ENCODE measurements around the gene PARN.
"Not testable (repeated sequence)": the region's sequence is repeated elsewhere in the genome, so short reads cannot be mapped to it uniquely, and the experiment has no call there.

The PARN gene

GRCh38 chr16:14409563-14409962, 220.5 kb downstream of the PARN start:
- no peaks in the 10 kb centered on the region for H3K9me3 ChIP-seq (ENCODE audit: control insufficient read depth, low read length)
- 96% methylated on average over 4 of the region's 5 CpGs; no CpG with 5 or more reads in 1 of the 2 experiments for WGBS, 2 experiments (ENCODE audit: insufficient coverage in 2 of 2)

DNA sequence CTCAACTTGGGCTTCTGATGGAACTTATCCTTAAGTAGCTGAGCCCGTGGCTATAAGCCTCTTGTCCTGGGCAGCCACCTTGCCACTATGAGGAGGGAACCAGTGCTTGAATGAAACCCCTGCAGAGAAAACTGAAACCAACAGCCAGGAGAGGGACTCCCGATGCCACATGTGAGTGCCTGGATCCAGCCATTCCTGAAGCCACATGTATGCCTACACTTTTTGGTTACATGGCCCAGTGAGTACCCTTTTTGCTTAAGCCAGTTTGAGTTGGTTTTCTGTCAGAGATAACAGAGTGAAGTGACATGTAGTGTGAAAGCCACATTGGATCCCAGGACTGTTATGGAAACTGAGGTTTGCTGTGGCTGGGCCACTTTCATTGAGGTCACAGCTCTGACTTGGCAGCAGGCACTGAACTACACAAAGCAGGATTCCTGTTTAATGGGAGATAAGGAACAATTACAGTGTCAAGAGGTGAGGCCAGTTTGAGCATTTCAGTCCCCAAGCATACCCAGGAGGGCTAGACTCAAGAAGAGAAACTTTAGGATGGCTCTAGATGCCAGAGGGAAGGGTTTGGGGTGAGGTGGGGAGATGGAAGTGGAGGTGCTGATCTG, 222.2 kb downstream of the PARN start:
- 74 to 84% methylated on average over 2 of the region's 2 CpGs for WGBS, 2 experiments (ENCODE audit: insufficient coverage in 2 of 2)
- Histone ChIP-seq H3K27ac (ENCODE audit: low read depth, low read length, severe bottlenecking) (no peak overlapping the region), H3K9me3 (ENCODE audit: control insufficient read depth, low read length) (no peaks in the 10 kb centered on the region), H3K36me3 (ENCODE audit: control insufficient read depth, insufficient read depth, low read length) (no peaks in the 10 kb centered on the region), H3K4me1 (ENCODE audit: control insufficient read depth, insufficient read depth, low read length, poor library complexity, severe bottlenecking) (no peaks in the 10 kb centered on the region), H3K4me3 (ENCODE audit: extremely low read depth, insufficient read depth, low read length, poor library complexity, severe bottlenecking) (no peak overlapping the region)

More at GRCh38 chr16:14409563-14409962, 220.5 kb downstream of the PARN start:
- H3K4me1 ChIP-seq (ENCODE audit: control insufficient read depth, insufficient read depth, low read length, poor library complexity, severe bottlenecking) = no peaks in the 10 kb centered on the region
- H3K27ac ChIP-seq (ENCODE audit: low read depth, low read length, severe bottlenecking) = no peak overlapping the region
- H3K36me3 ChIP-seq (ENCODE audit: control insufficient read depth, insufficient read depth, low read length) = no peaks in the 10 kb centered on the region
- no peak overlapping the region for H3K4me3 ChIP-seq (ENCODE audit: extremely low read depth, insufficient read depth, low read length, poor library complexity, severe bottlenecking)

- WGBS, 2 experiments (ENCODE audit: insufficient coverage in 2 of 2) = 87 to 88% methylated on average over 24 to 35 of the region's 43 CpGs
- no peak overlapping the region for H3K27ac ChIP-seq (ENCODE audit: low read depth, low read length, severe bottlenecking)
- H3K4me3 ChIP-seq (ENCODE audit: extremely low read depth, insufficient read depth, low read length, poor library complexity, severe bottlenecking) = no peak overlapping the region
- no peaks in the 10 kb centered on the region for H3K9me3 ChIP-seq (ENCODE audit: control insufficient read depth, low read length)
- no peaks in the 10 kb centered on the region for H3K36me3 ChIP-seq (ENCODE audit: control insufficient read depth, insufficient read depth, low read length)
- H3K4me1 ChIP-seq (ENCODE audit: control insufficient read depth, insufficient read depth, low read length, poor library complexity, severe bottlenecking) = peaks cover 5% of the 10 kb centered on the region
These were observed 224.2 kb downstream of the PARN start for GRCh38 chr16:14405611-14406537.

DNA sequence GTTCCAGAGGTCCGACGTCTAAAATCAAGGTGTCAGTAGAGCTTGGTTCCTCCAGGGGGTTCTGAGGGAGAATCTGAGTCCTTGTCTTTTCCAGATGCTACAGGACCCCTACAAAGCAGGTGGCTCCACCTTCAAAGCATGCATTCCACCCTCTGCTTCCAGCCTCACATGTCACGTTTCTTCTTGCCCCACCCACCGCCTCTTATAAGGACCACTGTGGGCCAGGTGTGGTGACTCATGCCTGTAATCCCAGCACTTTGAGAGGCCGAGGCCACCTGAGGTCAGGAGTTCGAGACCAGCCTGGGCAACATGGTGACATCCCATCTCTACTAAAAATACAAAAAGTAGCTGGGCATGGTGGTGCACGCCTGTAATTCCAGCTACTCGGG, 227.1 kb downstream of the PARN start:
- 84 to 100% methylated on average over 3 to 5 of the region's 8 CpGs for WGBS, 2 experiments (ENCODE audit: insufficient coverage in 2 of 2)
- not testable (repeated sequence) for H3K4me3 ChIP-seq (ENCODE audit: extremely low read depth, insufficient read depth, low read length, poor library complexity, severe bottlenecking); H3K27ac ChIP-seq (ENCODE audit: low read depth, low read length, severe bottlenecking); H3K36me3 ChIP-seq (ENCODE audit: control insufficient read depth, insufficient read depth, low read length); H3K9me3 ChIP-seq (ENCODE audit: control insufficient read depth, low read length)
- H3K4me1 ChIP-seq (ENCODE audit: control insufficient read depth, insufficient read depth, low read length, poor library complexity, severe bottlenecking) = peaks cover 25% of the 10 kb centered on the region

DNA sequence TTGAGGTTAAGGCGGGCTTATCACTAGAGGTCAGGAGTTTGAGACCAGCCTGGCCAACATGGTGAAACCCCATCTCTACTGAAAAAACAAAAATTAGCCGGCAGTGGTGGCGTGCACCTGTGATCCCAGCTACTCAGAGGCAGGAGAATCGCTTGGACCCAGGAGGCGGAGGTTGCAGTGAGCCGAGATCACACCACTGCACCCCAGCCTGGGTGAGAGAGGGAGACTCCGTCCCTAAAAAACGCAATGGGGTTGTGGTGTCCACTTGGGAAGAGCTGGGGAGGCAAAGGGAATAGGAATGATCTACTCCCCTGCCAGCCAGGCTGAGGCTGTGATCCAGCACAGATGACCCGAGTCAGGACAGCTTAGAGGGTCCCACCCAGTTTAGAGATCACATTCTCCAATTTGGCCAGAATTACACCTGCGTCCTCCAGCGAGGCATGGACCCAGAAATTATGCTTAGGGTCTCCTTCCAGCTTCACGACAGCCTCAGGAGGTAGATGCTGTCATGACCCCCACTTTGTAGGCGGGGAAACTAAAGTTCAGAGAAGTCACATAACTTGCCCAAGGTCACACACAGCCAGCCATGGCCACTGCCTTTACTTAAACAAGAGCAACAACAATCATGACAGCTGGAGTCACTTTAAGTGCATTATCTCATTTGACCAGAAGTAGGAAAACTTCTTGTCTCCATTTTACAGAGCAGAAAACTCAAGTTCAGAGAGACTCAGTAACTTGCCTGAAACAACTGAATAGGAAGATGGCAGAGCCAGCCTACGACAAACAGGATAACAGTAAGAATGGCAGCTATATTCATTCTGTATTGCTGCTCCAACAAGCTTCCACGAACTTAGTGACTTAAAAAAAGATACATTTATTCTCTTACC, 227.7 kb downstream of the PARN start:
- H3K36me3 ChIP-seq (ENCODE audit: control insufficient read depth, insufficient read depth, low read length); H3K9me3 ChIP-seq (ENCODE audit: control insufficient read depth, low read length); H3K4me3 ChIP-seq (ENCODE audit: extremely low read depth, insufficient read depth, low read length, poor library complexity, severe bottlenecking); H3K27ac ChIP-seq (ENCODE audit: low read depth, low read length, severe bottlenecking): not testable (repeated sequence)
- H3K4me1 ChIP-seq (ENCODE audit: control insufficient read depth, insufficient read depth, low read length, poor library complexity, severe bottlenecking) = peaks cover 25% of the 10 kb centered on the region
- WGBS, 2 experiments (ENCODE audit: insufficient coverage in 2 of 2) = 95 to 98% methylated on average over 11 to 13 of the region's 15 CpGs

GRCh38 chr16:14401711-14402061, 228.4 kb downstream of the PARN start:
- not testable (repeated sequence) for H3K4me3 ChIP-seq (ENCODE audit: extremely low read depth, insufficient read depth, low read length, poor library complexity, severe bottlenecking); H3K36me3 ChIP-seq (ENCODE audit: control insufficient read depth, insufficient read depth, low read length); H3K9me3 ChIP-seq (ENCODE audit: control insufficient read depth, low read length); H3K27ac ChIP-seq (ENCODE audit: low read depth, low read length, severe bottlenecking)
- peaks cover 25% of the 10 kb centered on the region for H3K4me1 ChIP-seq (ENCODE audit: control insufficient read depth, insufficient read depth, low read length, poor library complexity, severe bottlenecking)
- 83 to 88% methylated on average over 2 to 4 of the region's 8 CpGs for WGBS, 2 experiments (ENCODE audit: insufficient coverage in 2 of 2)

- H3K27ac ChIP-seq (ENCODE audit: low read depth, low read length, severe bottlenecking); H3K36me3 ChIP-seq (ENCODE audit: control insufficient read depth, insufficient read depth, low read length); H3K9me3 ChIP-seq (ENCODE audit: control insufficient read depth, low read length); H3K4me3 ChIP-seq (ENCODE audit: extremely low read depth, insufficient read depth, low read length, poor library complexity, severe bottlenecking): not testable (repeated sequence)
- peaks cover 25% of the 10 kb centered on the region for H3K4me1 ChIP-seq (ENCODE audit: control insufficient read depth, insufficient read depth, low read length, poor library complexity, severe bottlenecking)
- WGBS, 2 experiments (ENCODE audit: insufficient coverage in 2 of 2) = 89 to 92% methylated on average over 7 to 8 of the region's 12 CpGs
These were observed 228.9 kb downstream of the PARN start for GRCh38 chr16:14400978-14401710.

DNA sequence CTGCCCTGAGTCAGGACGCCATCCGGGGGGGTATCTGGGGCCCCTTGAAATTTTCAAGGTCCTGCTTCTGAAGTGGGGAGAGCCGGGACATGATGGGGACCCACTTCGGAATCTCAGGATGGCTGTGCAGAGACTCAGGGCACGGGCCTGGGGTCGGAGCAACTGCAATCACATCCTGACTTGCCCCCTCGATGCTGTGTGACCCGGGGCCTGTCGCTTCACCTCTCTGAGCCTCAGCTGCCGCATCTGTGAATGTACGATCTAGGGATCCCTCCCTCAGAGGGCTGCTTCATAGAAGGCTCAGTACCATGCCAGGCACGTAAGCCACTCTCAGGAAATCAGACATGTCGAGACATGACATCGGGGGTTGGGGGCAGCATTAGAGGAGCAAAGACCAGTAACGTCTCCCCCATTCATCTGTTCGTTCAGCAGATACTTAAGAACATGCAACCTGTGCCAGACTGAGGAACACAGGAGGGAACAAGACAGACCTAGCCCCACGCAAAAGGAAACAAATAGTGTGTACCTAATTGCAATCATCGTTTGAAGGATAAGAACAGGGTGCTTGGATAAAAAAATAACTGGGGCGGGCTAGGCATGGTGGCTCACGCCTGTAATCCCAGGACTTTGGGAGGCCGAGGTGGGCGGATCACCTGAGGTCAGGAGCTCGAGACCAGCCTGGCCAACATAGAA, 229.6 kb downstream of the PARN start:
- Histone ChIP-seq H3K27ac (ENCODE audit: low read depth, low read length, severe bottlenecking) (peak overlapping the region; percentile 95), H3K4me3 (ENCODE audit: extremely low read depth, insufficient read depth, low read length, poor library complexity, severe bottlenecking) (no peak overlapping the region), H3K4me1 (ENCODE audit: control insufficient read depth, insufficient read depth, low read length, poor library complexity, severe bottlenecking) (peaks cover 25% of the 10 kb centered on the region), H3K36me3 (ENCODE audit: control insufficient read depth, insufficient read depth, low read length) (no peaks in the 10 kb centered on the region), H3K9me3 (ENCODE audit: control insufficient read depth, low read length) (no peaks in the 10 kb centered on the region)
- WGBS, 2 experiments (ENCODE audit: insufficient coverage in 2 of 2) = 93 to 96% methylated on average over 19 to 20 of the region's 23 CpGs

DNA sequence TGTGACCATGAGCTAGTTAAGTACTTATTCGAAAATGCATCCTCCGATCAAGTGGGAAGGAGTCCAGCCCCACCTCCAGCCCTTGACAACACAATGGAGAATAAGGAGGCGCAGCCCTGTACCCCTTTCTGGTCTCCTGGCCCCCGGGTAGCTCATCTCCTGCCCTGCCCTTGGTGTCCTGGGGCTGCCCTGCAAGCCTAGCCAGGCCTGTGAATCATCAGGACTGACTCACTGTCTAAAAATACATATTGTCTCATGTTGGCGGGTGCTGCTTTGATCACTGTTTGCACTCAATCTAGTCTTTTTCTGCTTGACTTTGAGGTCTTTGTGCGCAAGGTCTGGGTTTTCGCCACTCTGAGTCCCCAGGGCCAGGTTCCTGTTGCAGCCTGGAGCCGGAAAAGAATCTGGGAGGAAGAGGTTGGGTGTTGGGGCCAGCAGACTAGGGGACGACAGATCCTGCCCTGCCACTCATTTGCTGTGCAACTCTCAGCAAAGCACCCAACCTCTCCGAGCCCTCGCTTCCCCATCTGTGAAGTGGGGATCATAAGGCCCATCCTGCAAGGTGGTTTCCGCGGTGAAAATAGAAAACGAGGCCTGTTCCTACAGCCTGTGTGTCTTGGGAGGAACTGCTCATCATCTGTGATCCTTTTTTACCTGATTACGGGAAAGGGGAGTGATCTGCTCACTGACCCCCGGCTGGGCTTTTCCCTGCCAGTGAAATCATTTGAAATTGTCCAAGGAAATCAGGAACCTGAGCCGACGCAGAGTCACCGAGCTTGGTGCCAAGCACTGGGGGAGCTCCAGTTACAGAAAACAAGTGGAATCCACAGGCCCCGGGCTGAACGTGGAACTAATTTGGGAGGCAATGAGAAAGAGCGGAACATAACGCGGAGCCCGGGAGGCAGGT, 230.4 kb downstream of the PARN start:
- Histone ChIP-seq H3K27ac (ENCODE audit: low read depth, low read length, severe bottlenecking) (peak overlapping the region; percentile 95), H3K9me3 (ENCODE audit: control insufficient read depth, low read length) (no peaks in the 10 kb centered on the region), H3K36me3 (ENCODE audit: control insufficient read depth, insufficient read depth, low read length) (no peaks in the 10 kb centered on the region), H3K4me3 (ENCODE audit: extremely low read depth, insufficient read depth, low read length, poor library complexity, severe bottlenecking) (no peak overlapping the region), H3K4me1 (ENCODE audit: control insufficient read depth, insufficient read depth, low read length, poor library complexity, severe bottlenecking) (peaks cover 25% of the 10 kb centered on the region)
- WGBS, 2 experiments (ENCODE audit: insufficient coverage in 2 of 2) = 82 to 84% methylated on average over 22 to 24 of the region's 25 CpGs

All from mesodermal cell (in vitro differentiated cells).